IPS-15b (cell line): ENCODE data around the gene NOP9.
"Not testable (repeated sequence)": the region's sequence is repeated elsewhere in the genome, so short reads cannot be mapped to it uniquely, and the experiment has no call there.

Experiments
- H3K27me3 ChIP-seq: one replicate; pipeline ENCODE4 v1.6.1; 2013; ENCODE audit warnings: low read length; ENCODE audit not compliant: control insufficient read depth, insufficient read depth
- H3K36me3 ChIP-seq: one replicate; pipeline ENCODE4 v1.6.1; 2013; ENCODE audit warnings: low read length; ENCODE audit not compliant: control insufficient read depth, insufficient read depth
- H3K4me1 ChIP-seq: one replicate; pipeline ENCODE4 v1.6.1; 2013; ENCODE audit warnings: mild to moderate bottlenecking, low read length; ENCODE audit not compliant: control insufficient read depth, insufficient read depth
- H3K4me3 ChIP-seq: one replicate; pipeline ENCODE4 v1.5.1; 2013; ENCODE audit warnings: low read depth, low read length
- H3K9ac ChIP-seq: one replicate; pipeline ENCODE4 v1.6.1; 2013; ENCODE audit warnings: low read depth, mild to moderate bottlenecking, low read length
- H3K9me3 ChIP-seq: one replicate; pipeline ENCODE4 v1.6.1; 2013; ENCODE audit warnings: mild to moderate bottlenecking, low read length; ENCODE audit not compliant: control insufficient read depth, insufficient read depth

NOP9 gene

DNA sequence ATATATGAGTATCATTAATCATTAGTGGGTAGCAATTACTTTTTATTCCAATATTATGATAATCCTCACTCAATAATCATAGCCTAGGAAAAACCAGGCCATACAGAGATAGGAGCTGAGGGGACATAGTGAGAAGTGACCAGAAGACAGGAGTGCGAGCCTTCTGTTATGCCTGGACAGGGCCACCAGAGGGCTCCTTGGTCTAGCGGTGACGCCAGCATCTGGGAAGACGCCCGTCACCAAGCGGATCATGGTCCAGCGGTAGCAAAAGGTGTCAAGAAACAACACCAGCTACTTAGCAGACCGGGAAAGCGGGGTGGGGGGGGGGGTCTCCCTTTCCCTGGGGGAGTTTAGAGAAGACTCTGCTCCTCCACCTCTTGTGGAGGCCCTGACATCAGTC is 28.3 kb downstream of the NOP9 start:
- not testable (repeated sequence) for H3K36me3 ChIP-seq, H3K4me3 ChIP-seq, H3K9me3 ChIP-seq, H3K4me1 ChIP-seq, H3K9ac ChIP-seq
- peaks cover 49% of the 10 kb centered on the region for H3K27me3 ChIP-seq

DNA sequence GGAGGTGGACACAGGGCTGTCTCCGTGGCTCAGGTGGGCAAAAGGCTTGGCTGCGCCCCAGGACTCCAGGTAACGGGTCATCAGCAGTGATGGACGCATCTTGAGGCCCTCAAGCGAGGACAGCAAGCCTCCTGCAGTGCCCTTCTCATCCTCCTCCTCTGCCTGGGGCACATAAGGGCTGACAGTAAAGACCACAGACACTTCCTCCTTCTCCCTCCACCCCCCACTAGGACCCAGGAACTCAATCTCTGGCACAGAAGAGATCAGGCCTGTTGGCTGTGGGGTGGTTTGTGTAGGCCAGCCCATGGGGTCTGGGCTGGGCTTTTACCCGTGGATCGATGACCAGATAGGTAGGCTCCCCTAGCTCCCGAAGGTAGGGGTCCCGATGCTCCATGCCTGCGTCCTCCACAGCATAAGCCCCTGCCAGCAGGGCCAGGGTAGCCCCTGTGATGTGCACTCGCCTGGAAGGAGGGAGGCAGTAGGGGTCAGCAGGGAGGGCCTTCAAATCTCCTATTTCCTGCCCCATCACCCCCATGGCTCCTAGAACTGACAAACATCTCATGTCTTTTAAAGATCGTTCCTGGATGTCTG is 29.5 kb downstream of the NOP9 start:
- no peaks in the 10 kb centered on the region for H3K9me3 ChIP-seq
- no peak overlapping the region for H3K4me3 ChIP-seq

DNA sequence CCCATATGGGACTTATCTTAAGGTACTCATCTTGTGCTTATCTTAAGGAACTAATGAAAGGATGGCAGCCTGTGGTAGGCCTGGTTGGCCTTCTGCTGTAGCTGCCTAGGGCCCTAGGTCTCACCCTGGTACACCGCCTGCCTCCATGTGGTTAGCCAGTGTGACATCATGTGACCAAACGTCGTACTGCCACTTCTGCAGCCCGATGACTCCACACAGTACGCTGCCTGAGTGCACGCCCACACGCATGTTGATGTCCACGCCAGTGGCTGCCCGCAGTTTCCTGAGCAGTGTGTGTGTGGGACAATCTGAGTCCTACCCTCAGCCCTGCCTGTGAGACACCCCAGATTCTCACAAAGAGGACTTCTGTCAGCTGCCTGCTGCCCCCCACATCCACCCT is 30.1 kb downstream of the NOP9 start:
- H3K9ac ChIP-seq, result no peak overlapping the region
- H3K4me3 ChIP-seq, result no peak overlapping the region
- peaks cover 64% of the 10 kb centered on the region for H3K27me3 ChIP-seq
- H3K36me3 ChIP-seq, result no peaks in the 10 kb centered on the region
- peaks cover 6% of the 10 kb centered on the region for H3K4me1 ChIP-seq
- no peaks in the 10 kb centered on the region for H3K9me3 ChIP-seq

More for the DNA sequence above, 29.5 kb downstream of the NOP9 start:
- no peaks in the 10 kb centered on the region for H3K36me3 ChIP-seq
- H3K27me3 ChIP-seq, result peaks cover 59% of the 10 kb centered on the region
- H3K4me1 ChIP-seq, result peaks cover 6% of the 10 kb centered on the region
- H3K9ac ChIP-seq, result no peak overlapping the region

DNA sequence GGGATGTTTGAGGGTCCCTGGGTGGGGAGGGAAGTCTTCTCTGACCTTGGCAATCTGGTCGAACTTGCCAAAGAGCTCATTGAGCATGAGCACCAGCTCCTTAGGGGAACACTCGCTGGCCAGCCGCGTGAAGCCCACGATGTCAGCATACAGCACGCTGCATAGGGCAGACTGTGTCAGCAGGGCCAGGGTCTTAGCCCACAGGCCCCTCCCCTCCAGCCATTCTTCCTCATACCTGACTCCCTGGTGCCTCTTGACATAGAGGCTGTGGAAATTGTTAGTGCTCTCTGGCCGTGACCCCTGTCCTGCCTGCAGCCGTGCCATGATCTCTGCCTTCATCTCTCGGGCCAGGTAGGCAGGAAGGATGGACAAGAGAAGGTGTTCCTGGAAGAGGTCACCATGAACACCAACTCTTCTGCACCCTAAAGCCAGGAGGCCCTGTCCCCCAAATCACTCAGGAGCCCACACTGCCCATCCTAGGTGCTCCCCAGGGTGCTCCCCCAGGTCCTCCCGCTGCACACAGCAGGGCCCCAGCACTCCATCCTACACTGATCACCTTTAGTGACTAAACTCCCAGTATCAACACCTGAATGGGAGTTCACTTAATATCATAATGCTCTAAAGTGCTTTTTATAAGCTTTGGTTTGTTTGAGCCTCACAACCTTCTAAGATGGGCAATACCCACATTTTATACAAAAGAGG is 31.5 kb downstream of the NOP9 start:
- H3K36me3 ChIP-seq, result no peaks in the 10 kb centered on the region
- no peaks in the 10 kb centered on the region for H3K9me3 ChIP-seq
- no peak overlapping the region for H3K4me3 ChIP-seq
- H3K27me3 ChIP-seq, result peaks cover 71% of the 10 kb centered on the region
- peaks cover 8% of the 10 kb centered on the region for H3K4me1 ChIP-seq
- H3K9ac ChIP-seq, result no peak overlapping the region

DNA sequence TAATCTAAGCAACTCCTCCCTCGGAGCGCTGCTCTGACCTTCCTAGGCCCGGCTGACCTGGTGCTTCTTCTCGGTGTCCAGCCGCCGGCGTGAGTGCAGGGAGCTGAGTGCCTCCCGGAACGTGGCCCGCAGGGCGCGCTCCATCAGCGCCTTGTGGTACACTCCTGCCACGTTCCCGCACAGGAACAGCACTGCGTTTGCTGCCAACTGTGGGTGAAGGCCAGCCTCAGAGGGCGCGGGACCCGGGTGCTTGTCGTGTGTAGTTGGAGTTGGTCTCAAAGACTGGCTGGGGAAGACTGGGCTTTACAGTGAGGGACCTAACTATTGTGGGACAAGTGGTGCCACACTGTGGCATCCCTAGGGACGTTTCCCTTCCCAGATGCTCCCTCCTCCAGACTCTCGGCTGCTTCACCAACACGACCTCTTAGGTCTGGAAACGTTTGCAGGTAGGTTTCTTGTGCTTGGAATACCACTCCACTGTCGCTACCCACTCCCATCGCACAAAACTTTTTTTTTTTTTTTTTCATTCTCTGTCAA is 32.1 kb downstream of the NOP9 start:
- Histone ChIP-seq H3K9me3 (no peaks in the 10 kb centered on the region), H3K4me3 (peak overlapping the region; percentile 42), H3K36me3 (no peaks in the 10 kb centered on the region), H3K9ac (no peak overlapping the region), H3K27me3 (peaks cover 77% of the 10 kb centered on the region), H3K4me1 (peaks cover 8% of the 10 kb centered on the region)

DNA sequence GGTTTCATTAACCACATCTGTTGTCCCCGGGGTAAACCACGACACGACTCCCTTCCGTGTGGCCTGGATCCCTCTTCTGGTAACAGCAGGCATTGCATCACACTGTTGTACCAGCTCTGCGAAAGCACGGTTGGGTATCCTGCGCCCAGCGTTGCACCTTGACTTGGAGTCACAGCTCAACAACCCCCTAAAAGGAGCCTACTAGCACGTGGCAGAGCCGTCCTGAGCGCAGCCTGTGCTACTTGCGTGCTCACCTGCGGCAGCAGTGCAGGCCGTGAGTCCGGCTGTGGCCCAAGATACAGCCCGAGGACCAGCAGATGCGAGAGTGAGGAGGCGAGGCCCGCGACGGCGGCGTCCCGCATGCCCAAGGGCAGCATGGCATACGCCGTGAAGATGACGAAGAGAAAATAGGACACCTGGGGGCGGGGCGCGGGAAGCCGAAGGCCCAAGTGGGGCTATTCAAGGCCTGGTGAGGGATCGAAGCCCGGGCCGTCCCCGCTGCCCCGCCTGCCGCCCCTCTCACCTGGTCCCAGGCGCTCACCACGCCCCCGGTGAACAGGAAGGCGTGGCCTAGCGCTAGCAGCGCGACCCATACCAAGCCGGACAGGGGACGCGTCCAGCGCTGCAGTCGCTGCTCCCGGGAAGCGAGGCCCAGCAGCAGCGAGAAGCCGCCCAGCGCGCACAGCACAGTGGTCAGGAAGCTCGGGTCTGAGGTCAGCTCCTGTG is 32.8 kb downstream of the NOP9 start:
- Histone ChIP-seq H3K9ac (no peak overlapping the region), H3K9me3 (no peaks in the 10 kb centered on the region), H3K27me3 (peaks cover 83% of the 10 kb centered on the region), H3K36me3 (no peaks in the 10 kb centered on the region), H3K4me1 (peaks cover 8% of the 10 kb centered on the region), H3K4me3 (peak overlapping the region; percentile 42)

DNA sequence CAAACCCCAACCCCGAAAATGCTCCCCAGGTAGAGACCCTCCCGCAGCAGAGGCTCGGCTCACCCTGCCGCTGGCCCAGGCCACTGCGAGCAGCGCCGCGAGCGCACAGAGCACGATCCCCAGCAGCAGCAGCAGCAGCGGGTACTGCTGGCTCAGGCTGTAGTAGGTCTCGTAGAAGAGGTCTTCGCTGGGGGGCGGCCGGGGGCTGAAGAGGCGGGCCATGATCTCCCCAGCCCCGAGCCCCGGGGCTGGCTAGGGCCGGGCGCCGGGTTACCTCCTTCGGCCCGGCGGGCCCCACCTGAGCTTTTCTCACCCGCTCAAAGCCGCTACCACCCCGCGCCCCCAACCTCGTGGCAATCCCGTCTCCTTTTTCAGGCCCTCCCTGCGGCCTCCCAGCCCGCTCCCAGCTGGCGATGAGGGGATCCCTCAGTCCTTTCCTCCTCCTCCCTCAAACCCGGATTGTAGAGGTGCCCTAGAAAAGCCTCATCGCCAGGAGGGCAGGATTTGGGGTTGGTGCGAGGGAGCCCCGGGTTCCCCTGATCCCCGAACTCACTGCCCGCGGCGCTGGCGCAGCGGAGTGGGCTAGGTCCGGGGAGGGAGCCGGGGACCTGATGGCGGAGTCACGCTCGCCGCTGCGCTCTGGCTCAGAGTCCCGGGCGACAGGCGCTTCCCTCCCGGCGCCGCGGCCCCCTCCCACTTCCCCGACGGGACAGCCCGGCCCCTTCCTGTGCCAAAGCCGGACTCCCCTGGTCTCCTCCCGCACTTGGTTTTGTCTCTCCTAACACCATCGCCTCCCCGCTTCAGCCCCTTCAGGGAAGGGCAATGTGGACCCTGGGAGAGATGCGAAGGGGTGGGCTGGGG is 35.0 kb downstream of the NOP9 start, which contains the start of gene ADCY4:
TSS of gene ADCY4 (minus strand) at position 641 of the 861 bp plus-strand sequence. CDS start at position 222, 419 bp downstream.
- H3K36me3 ChIP-seq, result no peaks in the 10 kb centered on the region
- H3K4me1 ChIP-seq, result peaks cover 8% of the 10 kb centered on the region
- H3K4me3 ChIP-seq, result peak within 1 kb of the TSS; percentile 67
- H3K27me3 ChIP-seq, result peaks cover 98% of the 10 kb centered on the region
- H3K9ac ChIP-seq, result peak within 1 kb of the TSS; percentile 54
- H3K9me3 ChIP-seq, result no peaks in the 10 kb centered on the region

DNA sequence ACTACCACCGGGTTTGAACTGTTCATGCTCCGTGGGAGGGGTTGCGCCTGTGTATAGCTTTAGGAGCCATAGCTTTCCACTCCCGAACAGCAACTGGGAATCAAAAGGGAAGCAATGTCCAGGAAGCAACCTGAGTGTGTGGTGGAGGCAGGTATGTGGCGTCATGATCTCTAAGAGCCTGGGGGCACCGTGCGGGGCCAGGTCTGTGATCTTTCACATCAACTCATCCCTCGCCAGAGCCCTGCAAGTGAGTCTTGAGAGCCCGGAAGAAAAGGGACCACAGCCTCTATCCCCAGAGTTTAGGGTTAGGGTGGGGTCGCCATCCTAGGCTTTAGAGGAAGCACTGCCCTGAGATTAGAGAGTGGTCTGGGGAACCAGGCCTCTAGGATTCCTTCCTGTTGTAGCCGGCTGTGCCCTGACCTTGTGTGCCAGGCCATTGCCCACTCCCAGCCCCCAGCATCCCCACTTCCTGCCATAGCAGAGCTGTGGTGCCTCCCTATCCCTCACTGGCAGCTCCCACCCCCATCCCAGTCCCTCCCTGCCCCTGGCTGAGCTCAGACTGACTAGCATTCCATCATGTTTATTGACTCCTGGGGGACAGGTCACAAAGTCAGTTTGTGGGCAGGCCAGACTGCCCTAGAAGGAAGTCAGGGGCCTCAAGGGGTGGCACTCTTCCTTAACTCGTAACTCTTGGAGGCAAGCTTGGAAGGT is 36.0 kb downstream of the NOP9 start:
- H3K27me3 ChIP-seq, result peaks cover 98% of the 10 kb centered on the region
- H3K9me3 ChIP-seq, result no peaks in the 10 kb centered on the region
- H3K4me1 ChIP-seq, result peaks cover 8% of the 10 kb centered on the region
- H3K9ac ChIP-seq, result no peak overlapping the region
- peak overlapping the region; percentile 67 for H3K4me3 ChIP-seq
- H3K36me3 ChIP-seq, result no peaks in the 10 kb centered on the region

DNA sequence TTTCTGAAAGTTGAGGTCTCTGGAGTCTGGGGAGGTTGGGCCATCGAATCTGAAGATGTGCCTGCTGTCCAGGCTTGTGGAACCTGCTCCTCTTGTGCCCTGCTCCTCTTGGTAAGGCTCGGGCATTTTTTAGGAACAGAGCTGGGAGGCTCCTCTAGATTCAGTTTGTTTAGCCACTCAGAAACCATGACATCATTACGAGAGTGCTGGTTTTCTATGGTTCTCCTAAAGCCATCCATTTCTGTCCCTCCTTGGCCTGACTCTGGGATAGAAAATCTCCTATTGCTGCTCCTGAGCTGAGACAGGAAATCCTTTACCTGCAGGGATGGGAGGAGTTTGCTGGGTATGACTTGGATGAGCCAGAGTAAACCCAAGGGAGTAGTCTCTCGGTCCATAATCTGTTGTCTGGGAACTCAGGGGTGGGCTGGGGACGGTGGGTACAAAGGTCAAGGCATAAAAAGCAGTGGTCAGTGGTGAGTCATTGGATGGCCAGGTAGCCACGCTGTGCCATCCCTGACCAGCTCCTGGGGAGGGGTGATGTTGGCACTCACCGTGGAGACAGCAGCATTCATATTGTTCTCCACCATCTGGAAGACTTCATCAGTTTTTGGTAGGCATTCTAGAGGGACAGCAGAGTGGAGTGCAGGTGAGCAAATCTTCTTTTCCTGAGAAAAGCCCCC is 37.6 kb downstream of the NOP9 start:
- peaks cover 3% of the 10 kb centered on the region for H3K4me1 ChIP-seq
- no peak overlapping the region for H3K4me3 ChIP-seq
- no peaks in the 10 kb centered on the region for H3K36me3 ChIP-seq
- H3K27me3 ChIP-seq, result peaks cover 95% of the 10 kb centered on the region
- no peaks in the 10 kb centered on the region for H3K9me3 ChIP-seq
- H3K9ac ChIP-seq, result no peak overlapping the region

DNA sequence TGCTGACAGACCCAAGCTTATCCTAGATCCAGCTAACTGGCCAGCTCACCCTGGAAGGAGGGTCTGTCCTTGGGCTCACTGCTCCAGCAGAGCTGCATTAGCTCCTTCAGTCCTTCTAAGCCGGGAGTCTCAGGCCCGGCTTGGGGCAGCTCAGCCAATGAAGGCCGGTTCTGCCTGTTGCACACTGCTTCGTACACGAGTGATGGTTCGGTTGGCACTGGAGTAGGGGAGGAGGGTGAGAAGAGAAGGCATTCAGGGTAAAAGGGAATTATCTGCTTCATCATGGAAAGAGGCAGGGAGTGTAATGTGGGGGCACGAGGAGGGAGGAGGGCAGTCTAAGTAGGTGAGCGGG is 38.1 kb downstream of the NOP9 start:
- Histone ChIP-seq H3K9me3 (no peaks in the 10 kb centered on the region), H3K36me3 (no peaks in the 10 kb centered on the region), H3K9ac (no peak overlapping the region), H3K4me1 (peaks cover 2% of the 10 kb centered on the region), H3K27me3 (peaks cover 94% of the 10 kb centered on the region), H3K4me3 (no peak overlapping the region)
